Endodermal cell (in vitro differentiated cells): ENCODE data around the gene FNDC3A. TPM values are rescaled to one million over a fixed set of nuclear protein-coding genes. Genes with fewer than 3 reads are reported as not detected.

Source experiments
- DNase-seq: peaks from one replicate; pipeline ENCODE4 v3.0.0-alpha.2; 2017
- H3K27ac ChIP-seq: 2 replicates; pipeline ENCODE4 v1.5.1; 2013; ENCODE audit warnings: mild to moderate bottlenecking, low read depth, low read length, moderate library complexity
- H3K27me3 ChIP-seq: 2 replicates; pipeline ENCODE4 v1.6.1; 2013; ENCODE audit warnings: mild to moderate bottlenecking, low read length, moderate library complexity; ENCODE audit not compliant: insufficient read depth, control insufficient read depth, poor library complexity, severe bottlenecking
- H3K36me3 ChIP-seq: 2 replicates; pipeline ENCODE4 v1.7.0; 2013; ENCODE audit warnings: mild to moderate bottlenecking, low read length, moderate library complexity; ENCODE audit not compliant: control insufficient read depth, insufficient read depth
- H3K4me1 ChIP-seq: one replicate; pipeline ENCODE4 v1.7.0; 2013; ENCODE audit warnings: low read length; ENCODE audit not compliant: control insufficient read depth, insufficient read depth
- H3K4me3 ChIP-seq: 2 replicates; pipeline ENCODE4 v1.5.1; 2013; ENCODE audit warnings: mild to moderate bottlenecking, low read length, moderate library complexity
- H3K9ac ChIP-seq: 2 replicates; pipeline ENCODE4 v1.6.1; 2013; ENCODE audit warnings: mild to moderate bottlenecking, low read length, moderate library complexity; ENCODE audit not compliant: poor library complexity, severe bottlenecking; ENCODE audit errors: extremely low read depth
- H3K9me3 ChIP-seq: 2 replicates; pipeline ENCODE4 v1.6.1; 2013; ENCODE audit warnings: mild to moderate bottlenecking, low read length, moderate library complexity; ENCODE audit not compliant: control insufficient read depth
- H3K27ac Mint-ChIP-seq: 2 replicates; pipeline ENCODE4 v1.8.0; 2020; ENCODE audit warnings: mixed read lengths
- H3K27me3 Mint-ChIP-seq: 2 replicates; pipeline ENCODE4 v1.8.0; 2021; ENCODE audit warnings: mild to moderate bottlenecking, mixed read lengths; ENCODE audit not compliant: insufficient read depth
- H3K36me3 Mint-ChIP-seq: 2 replicates; pipeline ENCODE4 v1.8.0; 2020; ENCODE audit warnings: low read depth, mixed read lengths
- H3K4me1 Mint-ChIP-seq: 2 replicates; pipeline ENCODE4 v1.8.0; 2020; ENCODE audit warnings: mixed read lengths
- H3K4me3 Mint-ChIP-seq: 2 replicates; pipeline ENCODE4 v1.8.0; 2020; ENCODE audit warnings: mild to moderate bottlenecking, moderate library complexity, mixed read lengths
- H3K9me3 Mint-ChIP-seq: 2 replicates; pipeline ENCODE4 v1.8.0; 2020; ENCODE audit warnings: mild to moderate bottlenecking, mixed read lengths
- WGBS, 2 experiments: methylation state at CpG; one replicate each; pipeline versions ENCODE4 v1.1.5 to v1.1.7; 2013; ENCODE audit warnings: missing lambda C conversion rate in 2 of 2, mixed read lengths in 1 of 2; ENCODE audit not compliant: insufficient coverage in 1 of 2, insufficient read length in 1 of 2; 5-methylcytosine and 5-hydroxymethylcytosine counted together
- total RNA-seq, 2 donors: library from RNA; stranded (reverse); fragmentation: NEBNext Ultra II Directional in 1 of 2; extraction: Animal tissue kit (Norgen Biotek cat#: 25700) in 1 of 2; gene quantifications; 2 replicates in 1 of 2; 3 replicates in 1 of 2; pipeline ENCODE4 v1.2.1, GENCODE V29; 2021
- TF ChIP-seq, protein P1 (sequence below): fragments of 200-600 bp; sonication (generic); conservative IDR thresholded peaks from 2 replicates; pipeline ENCODE4 v1.5.0; 2021; ENCODE audit warnings: antibody characterized with exemption, mild to moderate bottlenecking

The FNDC3A gene
- total RNA-seq, 2 donors from 2014 or later: 42.2 to 42.8 TPM

GRCh38 chr13:49022472-49023144 lies 46.9 kb downstream of the FNDC3A start:
- H3K9ac ChIP-seq: no peak overlapping the region
- H3K4me3 ChIP-seq: peak overlapping the region; percentile 31
- H3K9me3 ChIP-seq: peaks cover 55% of the 10 kb centered on the region
- Mint-ChIP-seq H3K27me3 (no peaks in the 10 kb centered on the region), H3K36me3 (peaks cover 63% of the 10 kb centered on the region), H3K4me3 (no peak overlapping the region), H3K4me1 (peaks cover 3% of the 10 kb centered on the region), H3K9me3 (peaks cover 51% of the 10 kb centered on the region), H3K27ac (no peak overlapping the region)
- H3K36me3 ChIP-seq: no peaks in the 10 kb centered on the region
- H3K27me3 ChIP-seq: no peaks in the 10 kb centered on the region
- TF ChIP-seq, protein P1, sequence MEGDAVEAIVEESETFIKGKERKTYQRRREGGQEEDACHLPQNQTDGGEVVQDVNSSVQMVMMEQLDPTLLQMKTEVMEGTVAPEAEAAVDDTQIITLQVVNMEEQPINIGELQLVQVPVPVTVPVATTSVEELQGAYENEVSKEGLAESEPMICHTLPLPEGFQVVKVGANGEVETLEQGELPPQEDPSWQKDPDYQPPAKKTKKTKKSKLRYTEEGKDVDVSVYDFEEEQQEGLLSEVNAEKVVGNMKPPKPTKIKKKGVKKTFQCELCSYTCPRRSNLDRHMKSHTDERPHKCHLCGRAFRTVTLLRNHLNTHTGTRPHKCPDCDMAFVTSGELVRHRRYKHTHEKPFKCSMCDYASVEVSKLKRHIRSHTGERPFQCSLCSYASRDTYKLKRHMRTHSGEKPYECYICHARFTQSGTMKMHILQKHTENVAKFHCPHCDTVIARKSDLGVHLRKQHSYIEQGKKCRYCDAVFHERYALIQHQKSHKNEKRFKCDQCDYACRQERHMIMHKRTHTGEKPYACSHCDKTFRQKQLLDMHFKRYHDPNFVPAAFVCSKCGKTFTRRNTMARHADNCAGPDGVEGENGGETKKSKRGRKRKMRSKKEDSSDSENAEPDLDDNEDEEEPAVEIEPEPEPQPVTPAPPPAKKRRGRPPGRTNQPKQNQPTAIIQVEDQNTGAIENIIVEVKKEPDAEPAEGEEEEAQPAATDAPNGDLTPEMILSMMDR: no peak
- no peak for DNase-seq
- no peak overlapping the region for H3K27ac ChIP-seq
- WGBS, 2 experiments: 93 to 100% methylated on average over 1 to 2 of the region's 2 CpGs
- H3K4me1 ChIP-seq: no peaks in the 10 kb centered on the region

DNA sequence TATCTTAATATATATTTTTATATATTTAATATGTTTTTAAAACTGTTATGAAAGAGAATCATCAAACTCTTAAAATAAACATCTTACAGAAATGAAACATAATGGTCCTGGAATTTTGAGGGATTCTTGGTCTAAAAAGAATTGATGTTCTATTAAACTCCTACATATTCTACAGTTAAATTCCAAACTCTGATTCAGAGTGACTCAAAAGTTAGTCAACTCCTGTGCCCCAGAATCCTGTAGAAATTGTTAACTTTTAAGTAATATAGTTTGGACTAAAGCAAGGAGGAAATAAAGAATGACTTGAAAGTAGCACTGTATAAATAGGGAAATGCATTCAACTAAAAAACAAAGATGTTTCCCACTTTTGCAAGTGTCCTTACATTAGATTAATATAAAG lies 47.7 kb downstream of the FNDC3A start:
- Mint-ChIP-seq H3K36me3 (peaks cover 62% of the 10 kb centered on the region), H3K4me3 (no peak overlapping the region), H3K4me1 (peaks cover 3% of the 10 kb centered on the region), H3K9me3 (peaks cover 46% of the 10 kb centered on the region), H3K27ac (no peak overlapping the region), H3K27me3 (no peaks in the 10 kb centered on the region)
- Histone ChIP-seq H3K27me3 (no peaks in the 10 kb centered on the region), H3K9ac (no peak overlapping the region), H3K27ac (no peak overlapping the region), H3K9me3 (peaks cover 55% of the 10 kb centered on the region), H3K4me3 (no peak overlapping the region), H3K4me1 (no peaks in the 10 kb centered on the region), H3K36me3 (no peaks in the 10 kb centered on the region)
- TF ChIP-seq, protein P1: no peak
- no peak for DNase-seq

DNA sequence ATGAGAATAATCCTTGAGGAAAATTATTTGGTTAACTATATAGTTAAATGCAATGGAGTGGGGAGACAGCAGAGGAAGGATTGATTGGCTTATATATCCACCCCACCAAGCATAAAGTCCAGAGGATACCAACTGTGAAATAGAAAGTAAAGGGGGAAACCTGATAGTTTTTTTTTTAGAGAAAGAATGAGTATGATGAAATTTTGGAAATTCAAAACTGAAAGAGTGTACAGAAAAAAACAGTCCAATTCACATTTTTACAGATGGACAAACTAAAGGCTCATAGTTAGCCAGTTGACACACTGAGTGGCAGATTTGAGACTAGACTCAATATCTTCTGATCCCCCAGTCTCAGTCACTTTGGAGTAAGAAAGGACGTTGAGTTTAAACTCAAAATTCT lies 51.1 kb downstream of the FNDC3A start:
- TF ChIP-seq, protein P1: no peak
- H3K4me1 Mint-ChIP-seq: no peaks in the 10 kb centered on the region
- no peak for DNase-seq
- no peak overlapping the region for H3K27ac Mint-ChIP-seq
- no peak overlapping the region for H3K4me3 Mint-ChIP-seq
- H3K9me3 Mint-ChIP-seq: peaks cover 29% of the 10 kb centered on the region
- Histone ChIP-seq H3K4me1 (no peaks in the 10 kb centered on the region), H3K4me3 (no peak overlapping the region), H3K27ac (no peak overlapping the region), H3K9me3 (peaks cover 48% of the 10 kb centered on the region), H3K36me3 (peaks cover 6% of the 10 kb centered on the region), H3K27me3 (no peaks in the 10 kb centered on the region), H3K9ac (no peak overlapping the region)
- 63 to 71% methylated on average over 1 of the region's 1 CpG for WGBS, 2 experiments
- H3K36me3 Mint-ChIP-seq: peaks cover 65% of the 10 kb centered on the region
- H3K27me3 Mint-ChIP-seq: no peaks in the 10 kb centered on the region
